ENCODE measurements around the gene PRKAG2. TPM values are rescaled to one million over a fixed set of nuclear protein-coding genes. Genes with fewer than 3 reads are reported as not detected.

Gene PRKAG2
- total RNA-seq, 2 experiments from 2014 or later = 39.3 to 42.3 TPM

- peaks cover 2 to 7% of the 10 kb centered on the region in 2 experiments for H3K27me3 ChIP-seq (ENCODE audit: control insufficient read depth in 1 of 2, insufficient read depth in 2 of 2, low read length in 2 of 2)
- Mint-ChIP-seq H3K9me3 (no peaks in the 10 kb centered on the region), H3K36me3 (ENCODE audit: low read depth) (no peaks in the 10 kb centered on the region), H3K4me1 (ENCODE audit: low read depth) (no peaks in the 10 kb centered on the region), H3K27ac (no peak overlapping the region), H3K27me3 (peaks cover 28% of the 10 kb centered on the region), H3K4me3 (no peak overlapping the region)
- POLR2A ChIA-PET = no interaction called here
- no peak overlapping the region for H3K4me3 ChIP-seq (ENCODE audit: low read length)
- H3K9me3 ChIP-seq (ENCODE audit: control insufficient read depth in 1 of 2, insufficient read depth in 1 of 2, low read length in 2 of 2) = no peaks in the 10 kb centered on the region
- ATAC-seq (ENCODE audit: poor library complexity) (no peak), DNase-seq (no peak)
- no peak overlapping the region for H3K27ac ChIP-seq (ENCODE audit: low read depth in 1 of 2, low read length in 2 of 2)
- TF ChIP-seq CTCF (IDR thresholded peaks at IDR 0.05) = no peak
- no peaks in the 10 kb centered on the region for H3K4me1 ChIP-seq (ENCODE audit: insufficient read depth, low read length)
- intact Hi-C loops (cut with DNase I, micrococcal nuclease) = no loop called here
- CTCF ChIA-PET = no interaction called here
- H3K36me3 ChIP-seq (ENCODE audit: insufficient read depth, low read length) = no peaks in the 10 kb centered on the region
These were observed 14.3 kb upstream of the PRKAG2 start for GRCh38 chr7:151891182-151891581.

DNA sequence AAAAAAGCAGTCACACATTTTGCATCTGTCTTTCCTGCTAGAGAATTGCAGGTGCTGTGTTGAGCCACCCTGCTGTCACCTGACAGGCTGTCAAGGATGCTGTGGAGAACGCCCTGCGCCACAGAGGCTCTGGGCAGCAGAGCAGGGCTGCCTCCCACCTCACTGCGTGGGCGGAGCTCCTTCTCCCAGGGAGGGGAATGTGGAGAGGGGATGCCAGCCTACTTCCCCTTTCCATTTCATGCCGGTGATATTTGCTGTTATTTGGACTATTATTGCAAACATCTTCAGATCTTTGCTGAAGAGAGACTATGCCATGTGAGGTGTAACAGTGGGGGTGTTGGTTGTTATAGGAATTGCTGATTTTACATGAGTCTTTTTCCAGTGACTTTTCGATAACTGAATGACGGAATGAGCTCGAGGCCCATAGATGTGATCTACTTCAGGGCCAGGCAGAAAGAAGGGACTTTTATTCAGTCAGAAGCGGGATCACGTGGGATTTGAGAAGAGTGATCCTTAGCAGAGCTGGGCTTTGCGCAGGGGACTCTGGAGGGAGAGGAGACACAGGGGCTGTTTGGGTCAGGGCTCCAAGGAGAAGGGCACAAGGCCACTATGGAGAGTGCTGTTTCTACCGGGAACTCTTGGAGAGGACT lies 13.6 kb upstream of the PRKAG2 start:
- Histone ChIP-seq H3K27me3 (ENCODE audit: control insufficient read depth in 1 of 2, insufficient read depth in 2 of 2, low read length in 2 of 2) (peaks cover 2 to 7% of the 10 kb centered on the region in 2 experiments), H3K4me1 (ENCODE audit: insufficient read depth, low read length) (no peaks in the 10 kb centered on the region), H3K9me3 (ENCODE audit: control insufficient read depth in 1 of 2, insufficient read depth in 1 of 2, low read length in 2 of 2) (no peaks in the 10 kb centered on the region), H3K36me3 (ENCODE audit: insufficient read depth, low read length) (no peaks in the 10 kb centered on the region), H3K27ac (ENCODE audit: low read depth in 1 of 2, low read length in 2 of 2) (no peak overlapping the region), H3K4me3 (ENCODE audit: low read length) (no peak overlapping the region)
- ChIA-PET POLR2A (no interaction called here), CTCF (no interaction called here)
- intact Hi-C loops (cut with DNase I, micrococcal nuclease) = no loop called here
- ATAC-seq (ENCODE audit: poor library complexity) = no peak
- DNase-seq = no peak
- H3K4me1 Mint-ChIP-seq (ENCODE audit: low read depth) = no peaks in the 10 kb centered on the region
- H3K27me3 Mint-ChIP-seq = peaks cover 35% of the 10 kb centered on the region
- no peak overlapping the region for H3K4me3 Mint-ChIP-seq
- no peak for TF ChIP-seq CTCF (IDR thresholded peaks at IDR 0.05)
- H3K36me3 Mint-ChIP-seq (ENCODE audit: low read depth) = no peaks in the 10 kb centered on the region
- no peaks in the 10 kb centered on the region for H3K9me3 Mint-ChIP-seq
- no peak overlapping the region for H3K27ac Mint-ChIP-seq

GRCh38 chr7:151889406-151890354 lies 12.8 kb upstream of the PRKAG2 start:
- intact Hi-C loops (cut with DNase I, micrococcal nuclease) = no loop called here
- H3K4me3 Mint-ChIP-seq = no peak overlapping the region
- Histone ChIP-seq H3K4me3 (ENCODE audit: low read length) (no peak overlapping the region), H3K36me3 (ENCODE audit: insufficient read depth, low read length) (no peaks in the 10 kb centered on the region), H3K9me3 (ENCODE audit: control insufficient read depth in 1 of 2, insufficient read depth in 1 of 2, low read length in 2 of 2) (no peaks in the 10 kb centered on the region), H3K27ac (ENCODE audit: low read depth in 1 of 2, low read length in 2 of 2) (no peak overlapping the region), H3K27me3 (ENCODE audit: control insufficient read depth in 1 of 2, insufficient read depth in 2 of 2, low read length in 2 of 2) (peaks cover 2 to 7% of the 10 kb centered on the region in 2 experiments), H3K4me1 (ENCODE audit: insufficient read depth, low read length) (no peaks in the 10 kb centered on the region)
- no peak overlapping the region for H3K27ac Mint-ChIP-seq
- no peaks in the 10 kb centered on the region for H3K36me3 Mint-ChIP-seq (ENCODE audit: low read depth)
- ChIA-PET CTCF (no interaction called here), POLR2A (no interaction called here)
- peaks cover 33% of the 10 kb centered on the region for H3K27me3 Mint-ChIP-seq
- ATAC-seq (ENCODE audit: poor library complexity) = no peak
- no peak for DNase-seq
- no peaks in the 10 kb centered on the region for H3K4me1 Mint-ChIP-seq (ENCODE audit: low read depth)
- TF ChIP-seq CTCF (IDR thresholded peaks at IDR 0.05) = no peak
- no peaks in the 10 kb centered on the region for H3K9me3 Mint-ChIP-seq
